ENCODE data around the gene CCNG2. TPM values are rescaled to one million over a fixed set of nuclear protein-coding genes. Genes with fewer than 3 reads are reported as not detected.

The CCNG2 gene
- total and polyA plus RNA-seq, 9 of the 15 experiments (the other 6 are each of a cell fraction or from before 2014, with no cell fraction given): 0.49 to 6.6 (median 2.9) TPM

- TF ChIP-seq ZC3H11A (IDR thresholded peaks at IDR 0.05; ENCODE audit: low read depth, low read length) (no peak), SRF (CRISPR knock-in tag; IDR thresholded peaks at IDR 0.05) (0 out of 4 replicates have a peak, but pooled peaks of 1 of the 2 experiments have one; percentile 24), PRPF4 (IDR thresholded peaks at IDR 0.05; ENCODE audit: insufficient read depth, low read depth, low read length, poor library complexity, severe bottlenecking) (no peak), RBM39 (optimal IDR thresholded peaks at IDR 0.05; ENCODE audit: low read depth, low read length) (no peak), ZNF311 (CRISPR knock-in tag; IDR thresholded peaks at IDR 0.05) (no peak), ELF1 (tag; IDR thresholded peaks at IDR 0.05) (peak; percentile 48; the same call in 1 of the 2 replicates), SMARCB1 (IDR thresholded peaks at IDR 0.05; ENCODE audit: insufficient read length, low read depth) (no peak), SETDB1 (IDR thresholded peaks at IDR 0.05; ENCODE audit: low read length) (no peak), MAFG (tag; conservative IDR thresholded peaks at IDR 0.05) (no peak), MYC (IDR thresholded peaks at IDR 0.05; ENCODE audit: low read depth, low read length) (peak; percentile 42; the same call in 1 of the 2 replicates), MYC (CRISPR knock-in tag; IDR thresholded peaks at IDR 0.05; ENCODE audit: borderline replicate concordance, low read depth) (no peak), ZNF274 (IDR thresholded peaks at IDR 0.05; ENCODE audit: borderline replicate concordance, low read depth, low read length) (no peak), EZH2 (IDR thresholded peaks at IDR 0.05; ENCODE audit: borderline replicate concordance, low read depth, low read length) (no peak), TARDBP (IDR thresholded peaks at IDR 0.05) (no peak), ZNF75A (CRISPR knock-in tag; IDR thresholded peaks at IDR 0.05) (no peak), CBX3 (IDR thresholded peaks at IDR 0.05; ENCODE audit: borderline replicate concordance in 1 of 2, low read length in 2 of 2) (no peak), MAFK (IDR thresholded peaks at IDR 0.05; ENCODE audit: low read length) (0 out of 2 replicates have a peak, but pooled peaks have one; percentile 25), PHF8 (IDR thresholded peaks at IDR 0.05; ENCODE audit: borderline replicate concordance, low read length) (no peak), POLR3A (IDR thresholded peaks at IDR 0.05; ENCODE audit: borderline replicate concordance, extremely low read depth, insufficient read depth, insufficient read length) (no peak), ZNF785 (CRISPR knock-in tag; IDR thresholded peaks at IDR 0.05) (no peak), ZNF507 (tag; conservative IDR thresholded peaks at IDR 0.05) (no peak), USF2 (CRISPR knock-in tag; IDR thresholded peaks at IDR 0.05) (no peak)
- TF ChIP-seq, protein P1, sequence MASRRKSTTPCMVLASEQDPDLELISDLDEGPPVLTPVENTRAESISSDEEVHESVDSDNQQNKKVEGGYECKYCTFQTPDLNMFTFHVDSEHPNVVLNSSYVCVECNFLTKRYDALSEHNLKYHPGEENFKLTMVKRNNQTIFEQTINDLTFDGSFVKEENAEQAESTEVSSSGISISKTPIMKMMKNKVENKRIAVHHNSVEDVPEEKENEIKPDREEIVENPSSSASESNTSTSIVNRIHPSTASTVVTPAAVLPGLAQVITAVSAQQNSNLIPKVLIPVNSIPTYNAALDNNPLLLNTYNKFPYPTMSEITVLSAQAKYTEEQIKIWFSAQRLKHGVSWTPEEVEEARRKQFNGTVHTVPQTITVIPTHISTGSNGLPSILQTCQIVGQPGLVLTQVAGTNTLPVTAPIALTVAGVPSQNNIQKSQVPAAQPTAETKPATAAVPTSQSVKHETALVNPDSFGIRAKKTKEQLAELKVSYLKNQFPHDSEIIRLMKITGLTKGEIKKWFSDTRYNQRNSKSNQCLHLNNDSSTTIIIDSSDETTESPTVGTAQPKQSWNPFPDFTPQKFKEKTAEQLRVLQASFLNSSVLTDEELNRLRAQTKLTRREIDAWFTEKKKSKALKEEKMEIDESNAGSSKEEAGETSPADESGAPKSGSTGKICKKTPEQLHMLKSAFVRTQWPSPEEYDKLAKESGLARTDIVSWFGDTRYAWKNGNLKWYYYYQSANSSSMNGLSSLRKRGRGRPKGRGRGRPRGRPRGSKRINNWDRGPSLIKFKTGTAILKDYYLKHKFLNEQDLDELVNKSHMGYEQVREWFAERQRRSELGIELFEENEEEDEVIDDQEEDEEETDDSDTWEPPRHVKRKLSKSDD (conservative IDR thresholded peaks at IDR 0.05; ENCODE audit: low read length): no peak
- TF ChIP-seq, protein P2, sequence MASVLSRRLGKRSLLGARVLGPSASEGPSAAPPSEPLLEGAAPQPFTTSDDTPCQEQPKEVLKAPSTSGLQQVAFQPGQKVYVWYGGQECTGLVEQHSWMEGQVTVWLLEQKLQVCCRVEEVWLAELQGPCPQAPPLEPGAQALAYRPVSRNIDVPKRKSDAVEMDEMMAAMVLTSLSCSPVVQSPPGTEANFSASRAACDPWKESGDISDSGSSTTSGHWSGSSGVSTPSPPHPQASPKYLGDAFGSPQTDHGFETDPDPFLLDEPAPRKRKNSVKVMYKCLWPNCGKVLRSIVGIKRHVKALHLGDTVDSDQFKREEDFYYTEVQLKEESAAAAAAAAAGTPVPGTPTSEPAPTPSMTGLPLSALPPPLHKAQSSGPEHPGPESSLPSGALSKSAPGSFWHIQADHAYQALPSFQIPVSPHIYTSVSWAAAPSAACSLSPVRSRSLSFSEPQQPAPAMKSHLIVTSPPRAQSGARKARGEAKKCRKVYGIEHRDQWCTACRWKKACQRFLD (CRISPR knock-in tag; IDR thresholded peaks at IDR 0.05): no peak
Observed at GRCh38 chr4:77146186-77147078, 10.6 kb upstream of the CCNG2 start (continued).
